ENCODE data around the gene TPM4.

TPM4 gene

GRCh38 chr19:16033136-16033530 is 43.2 kb upstream of the TPM4 start:
- no peak overlapping the region for H3K4me3 ChIP-seq (ENCODE audit: low read depth, low read length)
- no peak for DNase-seq (ENCODE audit: low read depth)
- TF ChIP-seq CTCF (IDR thresholded peaks at IDR 0.05; ENCODE audit: insufficient read depth, low read depth, low read length, missing control alignments), result no peak

DNA sequence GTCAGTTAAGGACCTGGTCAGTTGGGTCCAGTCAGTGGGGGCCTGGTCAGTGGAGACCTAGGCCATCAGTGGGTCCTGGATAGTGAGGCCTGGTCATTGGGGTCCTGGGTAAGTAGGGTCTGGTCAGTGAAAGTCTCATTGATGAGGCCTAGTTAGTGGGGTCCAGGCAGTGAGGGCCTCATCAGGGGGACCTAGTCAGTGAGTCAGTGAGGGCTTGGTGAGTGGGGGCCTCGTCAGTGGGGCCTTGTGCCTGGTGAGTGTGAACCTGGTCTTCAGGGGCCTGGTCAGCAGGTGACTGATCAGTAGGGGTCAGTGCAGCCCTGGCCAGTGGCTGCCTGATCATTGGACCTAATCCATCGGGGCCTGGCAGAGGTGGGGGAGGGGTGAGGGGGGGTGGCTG is 42.6 kb upstream of the TPM4 start:
- no peak overlapping the region for H3K4me3 ChIP-seq (ENCODE audit: low read depth, low read length)
- no peak for DNase-seq (ENCODE audit: low read depth)
- TF ChIP-seq CTCF (IDR thresholded peaks at IDR 0.05; ENCODE audit: insufficient read depth, low read depth, low read length, missing control alignments), result no peak

GRCh38 chr19:16034180-16034579 is 42.1 kb upstream of the TPM4 start:
- no peak for DNase-seq (ENCODE audit: low read depth)
- no peak overlapping the region for H3K4me3 ChIP-seq (ENCODE audit: low read depth, low read length)
- no peak for TF ChIP-seq CTCF (IDR thresholded peaks at IDR 0.05; ENCODE audit: insufficient read depth, low read depth, low read length, missing control alignments)

GRCh38 chr19:16034958-16035560 is 41.2 kb upstream of the TPM4 start:
- no peak for DNase-seq (ENCODE audit: low read depth)
- TF ChIP-seq CTCF (IDR thresholded peaks at IDR 0.05; ENCODE audit: insufficient read depth, low read depth, low read length, missing control alignments), result no peak
- H3K4me3 ChIP-seq (ENCODE audit: low read depth, low read length), result no peak overlapping the region

GRCh38 chr19:16035601-16036297 is 40.5 kb upstream of the TPM4 start:
- H3K4me3 ChIP-seq (ENCODE audit: low read depth, low read length), result no peak overlapping the region
- TF ChIP-seq CTCF (IDR thresholded peaks at IDR 0.05; ENCODE audit: insufficient read depth, low read depth, low read length, missing control alignments), result no peak
- no peak for DNase-seq (ENCODE audit: low read depth)

DNA sequence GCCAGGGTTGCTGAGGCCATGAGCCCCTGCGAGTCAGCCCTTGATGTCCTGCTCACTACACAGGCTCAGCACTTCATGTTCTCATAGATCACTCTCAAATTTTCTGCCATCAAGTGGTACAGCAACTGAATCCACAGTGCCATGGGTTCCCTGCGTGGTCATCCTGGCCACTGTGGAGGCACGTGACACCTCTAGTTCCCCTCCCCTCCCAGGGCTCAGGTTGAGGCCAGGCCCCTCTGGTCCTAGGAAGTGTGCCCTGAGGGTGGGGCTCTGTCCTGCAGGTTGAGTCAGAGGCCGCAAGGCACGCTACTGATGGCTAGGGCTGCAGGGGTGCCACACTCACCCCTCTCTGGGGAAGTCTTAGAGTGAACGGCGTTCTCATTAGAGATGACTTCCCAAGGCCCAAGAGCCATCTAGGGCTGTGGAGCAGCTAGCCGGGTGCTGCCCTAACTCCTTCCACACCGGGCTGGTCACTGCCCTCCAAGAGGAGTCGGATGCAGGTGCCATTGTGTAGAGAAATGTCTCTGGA is 39.8 kb upstream of the TPM4 start:
- TF ChIP-seq CTCF (IDR thresholded peaks at IDR 0.05; ENCODE audit: insufficient read depth, low read depth, low read length, missing control alignments), result no peak
- H3K4me3 ChIP-seq (ENCODE audit: low read depth, low read length), result no peak overlapping the region
- DNase-seq (ENCODE audit: low read depth), result no peak

All from GM12865 (cell line).